Subcutaneous preadipocyte (primary cell): ENCODE results near the gene HMGB4. TPM values are rescaled to one million over a fixed set of nuclear protein-coding genes. Genes with fewer than 3 reads are reported as not detected.

Experiments used
- total RNA-seq: library from RNA; depleted of rRNA; stranded (reverse); fragments of >200 nt; gene quantifications from 2 replicates; pipeline ENCODE4 v1.2.3, GENCODE V29; 2012

Gene HMGB4
- total RNA-seq, result not detected in 2 replicates

GRCh38 chr1:33863779-33864178 is at the start of gene HMGB4:
Gene HMGB4 (plus strand): TSS chr1:33864079. CDS start chr1:33864192, 113 bp downstream.

